NCI-H748 treated with DMSO at 0.1 percent for 48 hours (cell line): ENCODE results near the gene CD6.

Source experiments
- DNase-seq: peaks from one replicate; lab custom pipeline; 2025; lab: John Stamatoyannopoulos, UW

Gene CD6

GRCh38 chr11:60934790-60935605 lies 36.5 kb upstream of the CD6 start:
- no peak for DNase-seq

GRCh38 chr11:60935676-60936442 lies 35.6 kb upstream of the CD6 start:
- DNase-seq: no peak

- no peak for DNase-seq
Observed at GRCh38 chr11:60936467-60937143, 34.9 kb upstream of the CD6 start.

GRCh38 chr11:60937144-60937527 lies 34.3 kb upstream of the CD6 start:
- no peak for DNase-seq

GRCh38 chr11:60937811-60938210 lies 33.7 kb upstream of the CD6 start:
- no peak for DNase-seq

- no peak for DNase-seq
Observed at GRCh38 chr11:60938500-60938899, 33.0 kb upstream of the CD6 start.

- no peak for DNase-seq
Observed at GRCh38 chr11:60939301-60939700, 32.2 kb upstream of the CD6 start.

- no peak for DNase-seq
Observed at GRCh38 chr11:60939855-60940254, 31.6 kb upstream of the CD6 start.

GRCh38 chr11:60941371-60942119 lies 29.9 kb upstream of the CD6 start:
- DNase-seq: no peak

- no peak for DNase-seq
Observed at GRCh38 chr11:60942219-60942618, 29.3 kb upstream of the CD6 start.

- DNase-seq: no peak
Observed at GRCh38 chr11:60942970-60943565, 28.4 kb upstream of the CD6 start.

GRCh38 chr11:60944490-60945294 lies 26.8 kb upstream of the CD6 start:
- no peak for DNase-seq

GRCh38 chr11:60945295-60945667 lies 26.2 kb upstream of the CD6 start:
- no peak for DNase-seq

- no peak for DNase-seq
Observed at GRCh38 chr11:60946601-60947264, 24.7 kb upstream of the CD6 start.

GRCh38 chr11:60947700-60948099 lies 23.8 kb upstream of the CD6 start:
- no peak for DNase-seq

- DNase-seq: no peak
Observed at GRCh38 chr11:60948250-60948649, 23.2 kb upstream of the CD6 start.

- DNase-seq: no peak
Observed at GRCh38 chr11:60950024-60950423, 21.5 kb upstream of the CD6 start.

GRCh38 chr11:60950933-60951605 lies 20.4 kb upstream of the CD6 start:
- no peak for DNase-seq

- no peak for DNase-seq
Observed at GRCh38 chr11:60951606-60951903, 19.9 kb upstream of the CD6 start.
